HG03108 (cell line): ENCODE measurements around the gene B3GAT3.
A peak's percentile ranks its signal among the peaks of the same experiment; 100 is the strongest.
"Not testable (repeated sequence)": the region's sequence is repeated elsewhere in the genome, so short reads cannot be mapped to it uniquely, and the experiment has no call there.

ENCODE experiments used
- ATAC-seq: cut with Tn5 transposase; IDR thresholded peaks from one replicate; pipeline ENCODE4 v1.9.1; 2021; ENCODE audit warnings: moderate library complexity; ENCODE audit not compliant: unreplicated experiment

The B3GAT3 gene

GRCh38 chr11:62580959-62581715 lies 40.6 kb downstream of the B3GAT3 start:
- no peak for ATAC-seq

GRCh38 chr11:62579252-62579651 lies 42.5 kb downstream of the B3GAT3 start:
- no peak for ATAC-seq

- no peak for ATAC-seq
Measured at GRCh38 chr11:62578541-62578940, 43.2 kb downstream of the B3GAT3 start.

- ATAC-seq, result no peak
Measured at GRCh38 chr11:62577046-62577714, 44.6 kb downstream of the B3GAT3 start.

GRCh38 chr11:62575837-62576236 lies 45.9 kb downstream of the B3GAT3 start:
- ATAC-seq, result no peak

GRCh38 chr11:62575156-62575555 lies 46.6 kb downstream of the B3GAT3 start:
- no peak for ATAC-seq

GRCh38 chr11:62574363-62575071 lies 47.3 kb downstream of the B3GAT3 start:
- ATAC-seq, result no peak

GRCh38 chr11:62573592-62574362 lies 48.0 kb downstream of the B3GAT3 start, which contains the start of gene EEF1G:
EEF1G (minus strand) TSS chr11:62573891; CDS start chr11:62573842, 49 bp downstream.
- peak; percentile 84 for ATAC-seq

GRCh38 chr11:62573006-62573591 lies 48.7 kb downstream of the B3GAT3 start:
- ATAC-seq, result no peak

GRCh38 chr11:62572431-62572830 lies 49.4 kb downstream of the B3GAT3 start:
- no peak for ATAC-seq

GRCh38 chr11:62571493-62571892 lies 50.3 kb downstream of the B3GAT3 start:
- ATAC-seq, result not testable (repeated sequence)

- ATAC-seq, result not testable (repeated sequence)
Measured at GRCh38 chr11:62570903-62571302, 50.9 kb downstream of the B3GAT3 start.

- ATAC-seq, result no peak
Measured at GRCh38 chr11:62569611-62570010, 52.2 kb downstream of the B3GAT3 start.

- no peak for ATAC-seq
Measured at GRCh38 chr11:62567018-62567633, 54.7 kb downstream of the B3GAT3 start.

GRCh38 chr11:62566247-62566646 lies 55.5 kb downstream of the B3GAT3 start:
- ATAC-seq, result no peak
